GM18517 (cell line): ENCODE results near the gene CUL4A.

Experiments
- ATAC-seq: cut with Tn5 transposase; IDR thresholded peaks from one replicate; pipeline ENCODE4 v1.9.1; 2021; ENCODE audit warnings: mild to moderate bottlenecking, moderate library complexity; ENCODE audit not compliant: unreplicated experiment

CUL4A gene

GRCh38 chr13:113207890-113208420 lies 1.5 kb upstream of the CUL4A start:
- ATAC-seq = peak; percentile 7

- ATAC-seq = peak; percentile 61
Measured at GRCh38 chr13:113208421-113209335, 735 bp upstream of the CUL4A start, which contains the start of gene PCID2. TSS of gene PCID2 (minus strand) at chr13:113208669. CDS start at chr13:113208634, 35 bp downstream.

- peak; percentile 48 for ATAC-seq
Measured at GRCh38 chr13:113209759-113210421, 477 bp downstream of the CUL4A start.

- ATAC-seq = no peak
Measured at GRCh38 chr13:113210833-113211232, 1.4 kb downstream of the CUL4A start.

- no peak for ATAC-seq
Measured at GRCh38 chr13:113211774-113212173, 2.4 kb downstream of the CUL4A start.

GRCh38 chr13:113216254-113217048 lies 7.0 kb downstream of the CUL4A start:
- no peak for ATAC-seq

GRCh38 chr13:113218586-113218985 lies 9.2 kb downstream of the CUL4A start:
- ATAC-seq = no peak

GRCh38 chr13:113219256-113219940 lies 10.0 kb downstream of the CUL4A start:
- no peak for ATAC-seq

- ATAC-seq = no peak
Measured at GRCh38 chr13:113220141-113220598, 10.8 kb downstream of the CUL4A start.

GRCh38 chr13:113220877-113221276 lies 11.5 kb downstream of the CUL4A start:
- ATAC-seq = no peak

- no peak for ATAC-seq
Measured at GRCh38 chr13:113223070-113223469, 13.7 kb downstream of the CUL4A start.

- no peak for ATAC-seq
Measured at GRCh38 chr13:113224486-113224885, 15.1 kb downstream of the CUL4A start.

- no peak for ATAC-seq
Measured at GRCh38 chr13:113225515-113225914, 16.1 kb downstream of the CUL4A start.

- no peak for ATAC-seq
Measured at GRCh38 chr13:113226873-113227450, 17.5 kb downstream of the CUL4A start.

GRCh38 chr13:113229161-113229560 lies 19.7 kb downstream of the CUL4A start:
- no peak for ATAC-seq

- ATAC-seq = no peak
Measured at GRCh38 chr13:113229791-113230190, 20.4 kb downstream of the CUL4A start.

GRCh38 chr13:113231306-113232207 lies 22.1 kb downstream of the CUL4A start:
- ATAC-seq = no peak

GRCh38 chr13:113232208-113233003 lies 23.0 kb downstream of the CUL4A start:
- ATAC-seq = no peak
